GM12801 (cell line): ENCODE results near the gene GREM2.

Experiments used
- CTCF ChIP-seq: IDR thresholded peaks from one replicate; pipeline ENCODE4 v1.5.1; 2011; ENCODE audit warnings: control low read depth; ENCODE audit not compliant: insufficient read length; ENCODE audit errors: extremely low read depth

Gene GREM2

GRCh38 chr1:240649733-240650721 is 38.1 kb upstream of the GREM2 start:
- no peak for TF ChIP-seq CTCF

GRCh38 chr1:240646571-240647240 is 34.8 kb upstream of the GREM2 start:
- TF ChIP-seq CTCF, result no peak

GRCh38 chr1:240644732-240645131 is 32.8 kb upstream of the GREM2 start:
- TF ChIP-seq CTCF, result no peak

- TF ChIP-seq CTCF, result no peak
Observed at GRCh38 chr1:240635466-240636256, 23.7 kb upstream of the GREM2 start.

- no peak for TF ChIP-seq CTCF
Observed at GRCh38 chr1:240630409-240630808, 18.5 kb upstream of the GREM2 start.

GRCh38 chr1:240621249-240621648 is 9.3 kb upstream of the GREM2 start:
- no peak for TF ChIP-seq CTCF
